PFSK-1 (cell line): ENCODE measurements around the gene SCYGR4.

ENCODE experiments used
- POLR2AphosphoS5 ChIP-seq: IDR thresholded peaks from 2 replicates; pipeline ENCODE4 v1.6.1; 2012; ENCODE audit warnings: low read depth, mild to moderate bottlenecking, control low read depth, low read length, moderate library complexity
- SIN3A ChIP-seq: IDR thresholded peaks from 2 replicates; pipeline ENCODE4 v1.6.1; 2012; ENCODE audit warnings: mild to moderate bottlenecking, low read length, moderate library complexity, borderline replicate concordance; ENCODE audit not compliant: insufficient read depth
- TAF1 ChIP-seq: IDR thresholded peaks from 2 replicates; pipeline ENCODE4 v1.6.1; 2012; ENCODE audit warnings: low read length, control low read depth, borderline replicate concordance; ENCODE audit not compliant: insufficient read depth

DNA sequence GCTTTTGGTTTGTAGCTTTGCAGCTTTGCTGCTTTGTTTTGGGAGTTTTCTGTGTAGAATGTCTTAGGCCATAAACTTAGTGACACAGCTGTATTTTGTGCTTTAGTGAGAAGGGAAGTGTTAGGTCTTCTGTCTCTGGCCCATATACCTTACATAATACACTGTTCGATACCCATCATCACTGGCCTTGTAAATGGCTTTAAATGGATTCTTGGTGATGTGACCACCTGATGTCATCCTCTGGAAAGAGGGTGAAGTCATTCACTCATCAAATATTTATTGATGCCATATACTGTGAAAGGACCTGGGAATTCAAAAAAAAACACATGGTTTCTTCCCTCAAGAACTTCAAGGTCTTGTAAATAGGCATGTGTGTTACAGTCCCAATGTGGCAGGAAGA is 37.5 kb upstream of the SCYGR4 start:
- TF ChIP-seq POLR2AphosphoS5 (no peak), SIN3A (no peak), TAF1 (no peak)
